DND-41 (cell line): ENCODE measurements around the gene SMAD7.

Source experiments
- ATAC-seq: fragments of 200-7000 bp; cut with Tn5 transposase; 3 replicates; pipeline ENCODE4 v1.9.1; 2021; ENCODE audit warnings: low read depth; ENCODE audit not compliant: insufficient read depth
- DNase-seq: peaks from one replicate; pipeline ENCODE4 v3.0.0-alpha.2; 2020
- H2AFZ ChIP-seq: 2 replicates; pipeline ENCODE4 v1.6.0; 2012; ENCODE audit warnings: low read depth, low read length
- H3K27ac ChIP-seq: 2 replicates; pipeline ENCODE4 v1.5.1; 2012; ENCODE audit warnings: low read length, inconsistent platforms
- H3K27me3 ChIP-seq: fragments of 200-600 bp; sonication (generic); 2 replicates; pipeline ENCODE4 v1.6.0; 2012; ENCODE audit warnings: low read length, mild to moderate bottlenecking, inconsistent platforms; ENCODE audit not compliant: insufficient read depth, poor library complexity
- H3K36me3 ChIP-seq: 2 replicates; pipeline ENCODE4 v1.5.1; 2012; ENCODE audit warnings: low read length, inconsistent platforms; ENCODE audit not compliant: insufficient read depth
- H3K4me1 ChIP-seq: 2 replicates; pipeline ENCODE4 v1.5.1; 2012; ENCODE audit warnings: mild to moderate bottlenecking, low read length; ENCODE audit not compliant: insufficient read depth
- H3K4me2 ChIP-seq: 2 replicates; pipeline ENCODE4 v1.6.0; 2012; ENCODE audit warnings: mild to moderate bottlenecking, moderate library complexity, low read length, inconsistent platforms; ENCODE audit not compliant: insufficient read depth
- H3K4me3 ChIP-seq, 2 experiments: fragments of 200-600 bp in 1 of 2; shearing (Covaris generic) in 1 of 2; 2 replicates each; pipeline ENCODE4 v1.5.1; 2012 to 2016; ENCODE audit warnings: inconsistent platforms in 2 of 2, low read length in 2 of 2, mild to moderate bottlenecking in 2 of 2, low read depth in 1 of 2, moderate library complexity in 1 of 2
- H3K79me2 ChIP-seq: 2 replicates; pipeline ENCODE4 v1.6.0; 2012; ENCODE audit warnings: low read length, inconsistent platforms; ENCODE audit not compliant: insufficient read depth
- H3K9ac ChIP-seq: 2 replicates; pipeline ENCODE4 v1.6.0; 2012; ENCODE audit warnings: low read depth, mild to moderate bottlenecking, inconsistent platforms, low read length, moderate library complexity
- H3K9me3 ChIP-seq: 2 replicates; pipeline ENCODE4 v1.5.1; 2012; ENCODE audit warnings: low read length, moderate library complexity, mild to moderate bottlenecking, inconsistent platforms; ENCODE audit not compliant: insufficient read depth, severe bottlenecking
- H4K20me1 ChIP-seq: 2 replicates; pipeline ENCODE4 v1.6.0; 2012; ENCODE audit warnings: low read length; ENCODE audit not compliant: insufficient read depth
- EZH2 ChIP-seq: IDR thresholded peaks from 3 replicates; pipeline ENCODE4 v1.6.1; 2012; ENCODE audit warnings: borderline replicate concordance, low read depth, mild to moderate bottlenecking, moderate library complexity, low read length, inconsistent platforms; ENCODE audit not compliant: severe bottlenecking
- TF ChIP-seq, protein P1 (sequence below): IDR thresholded peaks from 2 replicates; pipeline ENCODE4 v1.5.1; 2012; ENCODE audit warnings: borderline replicate concordance, low read length, moderate library complexity, mild to moderate bottlenecking; ENCODE audit not compliant: poor library complexity, severe bottlenecking; ENCODE audit errors: extremely low read depth

Gene SMAD7

DNA sequence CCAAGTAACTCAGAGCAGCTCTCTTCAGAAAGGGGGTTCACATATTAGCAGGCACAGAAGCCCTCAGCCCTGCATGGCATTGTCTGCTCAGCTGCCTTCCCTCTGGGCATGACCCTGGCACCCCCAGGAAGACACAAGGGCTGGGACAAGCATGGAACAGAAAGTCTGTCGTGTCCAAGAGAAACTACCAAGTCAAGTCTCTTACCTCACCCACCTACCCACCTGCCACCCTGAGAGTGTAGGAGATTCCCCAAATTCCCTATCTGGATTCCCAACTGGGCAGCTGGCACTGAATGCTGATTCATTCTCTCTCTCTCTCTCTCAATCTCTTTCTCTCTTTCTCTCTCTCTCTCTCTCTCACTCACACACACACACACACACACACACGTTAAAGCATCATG, 21.6 kb downstream of the SMAD7 start:
- TF ChIP-seq EZH2, result no peak
- TF ChIP-seq, protein P1, sequence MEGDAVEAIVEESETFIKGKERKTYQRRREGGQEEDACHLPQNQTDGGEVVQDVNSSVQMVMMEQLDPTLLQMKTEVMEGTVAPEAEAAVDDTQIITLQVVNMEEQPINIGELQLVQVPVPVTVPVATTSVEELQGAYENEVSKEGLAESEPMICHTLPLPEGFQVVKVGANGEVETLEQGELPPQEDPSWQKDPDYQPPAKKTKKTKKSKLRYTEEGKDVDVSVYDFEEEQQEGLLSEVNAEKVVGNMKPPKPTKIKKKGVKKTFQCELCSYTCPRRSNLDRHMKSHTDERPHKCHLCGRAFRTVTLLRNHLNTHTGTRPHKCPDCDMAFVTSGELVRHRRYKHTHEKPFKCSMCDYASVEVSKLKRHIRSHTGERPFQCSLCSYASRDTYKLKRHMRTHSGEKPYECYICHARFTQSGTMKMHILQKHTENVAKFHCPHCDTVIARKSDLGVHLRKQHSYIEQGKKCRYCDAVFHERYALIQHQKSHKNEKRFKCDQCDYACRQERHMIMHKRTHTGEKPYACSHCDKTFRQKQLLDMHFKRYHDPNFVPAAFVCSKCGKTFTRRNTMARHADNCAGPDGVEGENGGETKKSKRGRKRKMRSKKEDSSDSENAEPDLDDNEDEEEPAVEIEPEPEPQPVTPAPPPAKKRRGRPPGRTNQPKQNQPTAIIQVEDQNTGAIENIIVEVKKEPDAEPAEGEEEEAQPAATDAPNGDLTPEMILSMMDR, result no peak
- Histone ChIP-seq H4K20me1 (0 out of 2 replicates have a peak, but pooled peaks cover 14% of the 10 kb centered on the region), H2AFZ (no peak overlapping the region)

DNA sequence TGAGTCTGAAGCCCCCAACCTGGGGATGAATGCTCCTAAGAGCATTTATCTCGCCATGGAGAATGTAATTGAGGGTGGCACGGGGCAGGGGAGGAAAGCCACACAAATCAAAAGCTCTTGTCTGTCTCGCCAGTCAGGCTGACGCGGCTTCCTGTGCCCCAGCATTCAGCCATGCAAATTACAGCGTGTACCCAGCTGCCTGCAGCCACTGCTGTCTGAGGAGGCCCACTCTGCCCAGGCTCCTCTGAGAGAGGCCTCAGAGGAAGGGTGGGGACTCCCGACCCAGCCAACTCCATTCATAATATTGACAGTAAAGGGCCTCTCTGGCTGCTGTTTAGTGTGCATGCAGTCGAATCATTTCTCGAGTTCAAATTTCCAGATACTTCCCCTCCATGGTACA, 22.0 kb downstream of the SMAD7 start:
- Histone ChIP-seq H2AFZ (no peak overlapping the region; the same call in 1 of the 2 replicates), H3K9ac (peak overlapping the region; percentile 31), H3K9me3 (no peaks in the 10 kb centered on the region), H4K20me1 (0 out of 2 replicates have a peak, but pooled peaks cover 14% of the 10 kb centered on the region), H3K4me3 (peak overlapping the region in 1 of 2 experiments; percentile 32; a peak in 2 of 4 replicates), H3K27me3 (no peaks in the 10 kb centered on the region), H3K4me2 (peak overlapping the region; percentile 66), H3K36me3 (no peaks in the 10 kb centered on the region), H3K4me1 (peaks cover 62% of the 10 kb centered on the region), H3K79me2 (peaks cover 54% of the 10 kb centered on the region), H3K27ac (peak overlapping the region; percentile 76)
- TF ChIP-seq, protein P1, result no peak
- TF ChIP-seq EZH2, result no peak
- DNase-seq (peak; percentile 88), ATAC-seq (peak; percentile 99)

More for the DNA sequence above, 21.6 kb downstream of the SMAD7 start:
- H3K79me2 ChIP-seq, result peaks cover 57% of the 10 kb centered on the region
- no peak for DNase-seq
- peaks cover 66% of the 10 kb centered on the region for H3K4me1 ChIP-seq
- no peaks in the 10 kb centered on the region for H3K36me3 ChIP-seq
- peak overlapping the region; percentile 66 for H3K4me2 ChIP-seq
- H3K4me3 ChIP-seq, result peak overlapping the region in 1 of 2 experiments; percentile 1; a peak in 1 of 4 replicates
- H3K9ac ChIP-seq, result peak overlapping the region; percentile 27
- ATAC-seq, result no peak
- H3K27ac ChIP-seq, result peak overlapping the region; percentile 76
- H3K9me3 ChIP-seq, result no peaks in the 10 kb centered on the region
- H3K27me3 ChIP-seq, result no peaks in the 10 kb centered on the region

DNA sequence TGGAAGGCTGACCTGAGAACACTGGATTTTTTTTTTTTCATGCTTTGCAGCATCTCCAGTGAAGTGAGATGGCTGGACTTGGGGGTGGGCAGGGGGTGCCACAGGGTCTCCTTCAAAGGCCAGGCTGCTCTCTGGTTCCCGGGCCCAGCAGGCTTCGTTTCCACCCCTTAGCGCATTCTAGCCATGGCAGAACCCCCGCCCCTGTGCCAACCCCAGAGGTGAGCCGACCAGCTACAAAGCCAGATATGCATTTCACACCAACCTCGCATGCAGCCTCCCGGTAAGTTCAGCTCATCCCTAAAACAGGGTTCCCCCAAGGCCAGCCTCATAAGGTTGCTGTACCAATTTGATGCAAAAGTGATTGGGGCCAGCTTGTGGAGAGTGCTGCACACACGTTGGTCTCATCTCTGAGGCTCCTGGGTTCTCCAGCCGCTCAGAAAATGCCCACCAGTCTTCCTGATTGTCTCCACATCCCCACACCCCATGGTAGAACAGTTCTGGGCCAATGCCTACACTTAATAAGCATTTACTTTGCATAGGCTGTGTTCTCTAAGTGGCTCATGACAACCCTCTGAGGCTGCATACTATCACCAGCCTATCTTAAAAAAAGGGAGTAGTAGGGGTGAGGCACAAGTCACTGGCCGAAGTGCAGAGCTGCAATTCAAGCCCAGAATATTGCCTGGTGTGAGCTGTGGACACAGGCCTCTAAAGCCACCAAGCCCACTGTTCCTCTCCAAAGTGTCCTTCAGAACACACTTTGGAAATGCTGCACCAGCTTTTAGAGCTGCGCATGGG, 23.3 kb downstream of the SMAD7 start:
- Histone ChIP-seq H3K9me3 (no peaks in the 10 kb centered on the region), H3K4me3 (no peak overlapping the region), H4K20me1 (0 out of 2 replicates have a peak, but pooled peaks cover 14% of the 10 kb centered on the region), H3K79me2 (peaks cover 42% of the 10 kb centered on the region), H3K27ac (no peak overlapping the region), H3K4me2 (no peak overlapping the region), H3K27me3 (no peaks in the 10 kb centered on the region), H2AFZ (no peak overlapping the region), H3K36me3 (no peaks in the 10 kb centered on the region), H3K4me1 (peaks cover 48% of the 10 kb centered on the region), H3K9ac (no peak overlapping the region)
- TF ChIP-seq EZH2, result no peak
- TF ChIP-seq, protein P1, result no peak
- no peak for ATAC-seq
- no peak for DNase-seq
